ENCODE measurements around the gene PACSIN3.
A peak's percentile ranks its signal among the peaks of the same experiment; 100 is the strongest.
"Not testable (repeated sequence)": the region's sequence is repeated elsewhere in the genome, so short reads cannot be mapped to it uniquely, and the experiment has no call there.

PACSIN3 gene

GRCh38 chr11:47212938-47213337 lies 26.7 kb upstream of the PACSIN3 start:
- DNase-seq (ENCODE audit: low read depth) = no peak
- H3K4me3 ChIP-seq (ENCODE audit: control insufficient read depth, low read depth, low read length) = no peak overlapping the region
- no peak for TF ChIP-seq CTCF (conservative IDR thresholded peaks at IDR 0.05; ENCODE audit: control insufficient read depth, insufficient read depth, low read depth, low read length)

GRCh38 chr11:47208628-47209027 lies 22.4 kb upstream of the PACSIN3 start:
- no peak for TF ChIP-seq CTCF (conservative IDR thresholded peaks at IDR 0.05; ENCODE audit: control insufficient read depth, insufficient read depth, low read depth, low read length)
- no peak for DNase-seq (ENCODE audit: low read depth)
- no peak overlapping the region for H3K4me3 ChIP-seq (ENCODE audit: control insufficient read depth, low read depth, low read length)

- not testable (repeated sequence) for H3K4me3 ChIP-seq (ENCODE audit: control insufficient read depth, low read depth, low read length)
Measured at GRCh38 chr11:47208008-47208552, 21.8 kb upstream of the PACSIN3 start.

GRCh38 chr11:47207459-47207858 lies 21.2 kb upstream of the PACSIN3 start:
- no peak for DNase-seq (ENCODE audit: low read depth)
- H3K4me3 ChIP-seq (ENCODE audit: control insufficient read depth, low read depth, low read length) = no peak overlapping the region
- TF ChIP-seq CTCF (conservative IDR thresholded peaks at IDR 0.05; ENCODE audit: control insufficient read depth, insufficient read depth, low read depth, low read length) = no peak

More at GRCh38 chr11:47208008-47208552, 21.8 kb upstream of the PACSIN3 start:
- not testable (repeated sequence) for DNase-seq (ENCODE audit: low read depth)

- not testable (repeated sequence) for H3K4me3 ChIP-seq (ENCODE audit: control insufficient read depth, low read depth, low read length); DNase-seq (ENCODE audit: low read depth)
Measured at GRCh38 chr11:47206577-47206976, 20.3 kb upstream of the PACSIN3 start.

GRCh38 chr11:47204637-47204989 lies 18.4 kb upstream of the PACSIN3 start:
- peak; percentile 70 for DNase-seq (ENCODE audit: low read depth)
- no peak overlapping the region for H3K4me3 ChIP-seq (ENCODE audit: control insufficient read depth, low read depth, low read length)
- no peak for TF ChIP-seq CTCF (conservative IDR thresholded peaks at IDR 0.05; ENCODE audit: control insufficient read depth, insufficient read depth, low read depth, low read length)

- no peak overlapping the region for H3K4me3 ChIP-seq (ENCODE audit: control insufficient read depth, low read depth, low read length)
- no peak for TF ChIP-seq CTCF (conservative IDR thresholded peaks at IDR 0.05; ENCODE audit: control insufficient read depth, insufficient read depth, low read depth, low read length)
- DNase-seq (ENCODE audit: low read depth) = no peak
Measured at GRCh38 chr11:47202576-47202975, 16.3 kb upstream of the PACSIN3 start.

GRCh38 chr11:47201015-47201414 lies 14.8 kb upstream of the PACSIN3 start:
- DNase-seq (ENCODE audit: low read depth) = no peak
- no peak for TF ChIP-seq CTCF (conservative IDR thresholded peaks at IDR 0.05; ENCODE audit: control insufficient read depth, insufficient read depth, low read depth, low read length)
- no peak overlapping the region for H3K4me3 ChIP-seq (ENCODE audit: control insufficient read depth, low read depth, low read length)

GRCh38 chr11:47198161-47198560 lies 11.9 kb upstream of the PACSIN3 start:
- not testable (repeated sequence) for DNase-seq (ENCODE audit: low read depth); H3K4me3 ChIP-seq (ENCODE audit: control insufficient read depth, low read depth, low read length)
